AG04449 (cell line): ENCODE measurements around the gene EEF2.

ENCODE experiments used
- CTCF ChIA-PET: fragments of 350-600 bp; formaldehyde crosslinking; extraction: SDS; loops from one replicate; lab custom pipeline; 2021; ENCODE audit warnings: antibody characterized with exemption; lab: Yijun Ruan, JAX
- POLR2A ChIA-PET: fragments of 400-600, 350-600 bp; formaldehyde crosslinking; extraction: SDS; loops from one replicate; lab custom pipeline; 2020; ENCODE audit warnings: antibody characterized with exemption, inconsistent platforms; lab: Yijun Ruan, JAX
- DNase-seq: peaks from one replicate; pipeline ENCODE4 v3.0.0-alpha.2; 2010; ENCODE audit warnings: low read depth, low spot score
- H3K4me3 ChIP-seq: 2 replicates; pipeline ENCODE4 v1.5.1; 2011; ENCODE audit warnings: low read depth, mild to moderate bottlenecking, control low read depth, low read length
- CTCF ChIP-seq: IDR thresholded peaks from one replicate; pipeline ENCODE4 v1.5.1; 2011; ENCODE audit warnings: mild to moderate bottlenecking, moderate library complexity, low read length, control low read depth, inconsistent platforms; ENCODE audit not compliant: insufficient read depth; ENCODE audit errors: missing control alignments

The EEF2 gene

GRCh38 chr19:3984908-3985642, at the start of gene EEF2:
EEF2 (minus strand) TSS chr19:3985463; CDS start chr19:3985380, 83 bp downstream.
- TF ChIP-seq CTCF, result no peak
- ChIA-PET POLR2A (interaction anchor here (0.6 to 8.9 kb wide), 18 partner anchors 9 to 415 kb away, joined by 3 to 266 read pairs (median 4); partner anchors contain the start of genes DAPK3, MPND, MRPL54 and PIAS4), CTCF (interaction anchor here (0.9 to 5.6 kb wide), 13 partner anchors 9 to 223 kb away, joined by 3 to 37 read pairs (median 5); partner anchors contain the start of gene DAPK3)
- DNase-seq, result no peak
- H3K4me3 ChIP-seq, result peak within 1 kb of the TSS; percentile 100

- POLR2A ChIA-PET, result interaction anchor here (0.6 to 1.6 kb wide), 3 partner anchors 10 to 24 kb away, joined by 3 read pairs; no protein-coding TSS in a partner anchor
- DNase-seq, result no peak
- no peak for TF ChIP-seq CTCF
- CTCF ChIA-PET, result no interaction called here
- H3K4me3 ChIP-seq, result no peak overlapping the region
Measured at GRCh38 chr19:4034048-4035017, 49.1 kb upstream of the EEF2 start.

- POLR2A ChIA-PET, result interaction anchor here (1.6 kb wide), 1 partner anchor 25 kb away, joined by 3 read pairs; no protein-coding TSS in a partner anchor
- no peak for TF ChIP-seq CTCF
- H3K4me3 ChIP-seq, result no peak overlapping the region
- DNase-seq, result no peak
- CTCF ChIA-PET, result no interaction called here
Measured at GRCh38 chr19:4033028-4033956, 48.0 kb upstream of the EEF2 start.

- DNase-seq, result no peak
- CTCF ChIA-PET, result no interaction called here
- POLR2A ChIA-PET, result interaction anchor here (1.6 kb wide), 1 partner anchor 26 kb away, joined by 3 read pairs; no protein-coding TSS in a partner anchor
Measured at GRCh38 chr19:4032436-4032835, 47.2 kb upstream of the EEF2 start.

GRCh38 chr19:4031420-4031819, 46.2 kb upstream of the EEF2 start:
- TF ChIP-seq CTCF, result no peak
- H3K4me3 ChIP-seq, result no peak overlapping the region
- ChIA-PET POLR2A (no interaction called here), CTCF (no interaction called here)
- DNase-seq, result no peak

More at GRCh38 chr19:4032436-4032835, 47.2 kb upstream of the EEF2 start:
- no peak overlapping the region for H3K4me3 ChIP-seq
- TF ChIP-seq CTCF, result no peak
